CD4-positive, alpha-beta T cell treated with Interleukin-4 for 1 hour (primary cell): ENCODE results near the gene OR4Q2.
"Not testable (repeated sequence)": the region's sequence is repeated elsewhere in the genome, so short reads cannot be mapped to it uniquely, and the experiment has no call there.

ENCODE experiments used
- DNase-seq, 2 donors: peaks; one replicate each; pipeline ENCODE4 v3.0.0-alpha.2; 2020 to 2022

The OR4Q2 gene

GRCh38 chr14:20001863-20002262, at the start of gene OR4Q2:
TSS of gene OR4Q2 (plus strand) at chr14:20002163.
- DNase-seq: no peak

GRCh38 chr14:19969735-19970134, 32.2 kb upstream of the OR4Q2 start:
- DNase-seq: not testable (repeated sequence)

GRCh38 chr14:19974844-19975243, 27.1 kb upstream of the OR4Q2 start:
- DNase-seq: peak in 1 of 2 donors; percentile 67

DNA sequence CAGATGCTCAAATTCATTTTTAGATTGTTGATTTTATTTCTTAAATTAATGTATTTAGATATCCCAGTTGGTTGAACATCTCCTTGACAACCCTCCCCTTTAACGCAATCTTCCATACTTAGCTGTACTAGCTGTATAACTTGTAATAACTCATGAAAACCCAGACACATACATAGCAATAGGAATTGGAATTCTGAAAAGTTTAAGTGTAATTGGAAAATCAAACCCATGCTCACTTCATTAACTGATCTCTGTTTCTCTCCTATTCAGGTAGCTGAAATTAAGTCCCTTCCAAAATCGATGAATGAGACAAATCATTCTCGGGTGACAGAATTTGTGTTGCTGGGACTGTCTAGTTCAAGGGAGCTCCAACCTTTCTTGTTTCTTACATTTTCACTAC, 26.7 kb upstream of the OR4Q2 start, which contains the start of gene OR4K15:
Gene OR4K15 (plus strand): TSS at position 301 of the 400 bp plus-strand sequence. CDS start 0 bp downstream, at position 301.
- DNase-seq: no peak

GRCh38 chr14:19993438-19993837, 8.5 kb upstream of the OR4Q2 start:
- no peak for DNase-seq

DNA sequence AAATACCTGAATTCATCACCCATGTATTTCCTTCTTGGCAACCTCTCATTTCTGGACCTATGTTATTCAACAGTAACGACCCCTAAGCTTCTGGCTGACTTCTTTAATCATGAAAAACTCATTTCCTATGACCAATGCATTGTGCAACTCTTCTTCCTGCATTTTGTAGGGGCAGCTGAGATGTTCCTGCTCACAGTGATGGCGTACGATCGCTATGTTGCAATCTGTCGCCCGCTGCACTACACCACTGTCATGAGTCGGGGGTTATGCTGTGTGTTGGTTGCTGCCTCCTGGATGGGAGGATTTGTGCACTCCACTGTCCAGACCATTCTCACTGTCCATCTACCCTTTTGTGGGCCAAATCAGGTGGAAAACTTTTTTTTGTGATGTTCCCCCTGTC, 356 bp downstream of the OR4Q2 start:
- peak in 1 of 2 donors; percentile 17 for DNase-seq

- DNase-seq: no peak
Measured at GRCh38 chr14:20008156-20008555, 6.2 kb downstream of the OR4Q2 start.

GRCh38 chr14:20019257-20019865, 17.4 kb downstream of the OR4Q2 start, which contains the start of gene OR4K14:
TSS of gene OR4K14 (minus strand) at chr14:20019307. CDS start at chr14:20015193, 4,114 bp downstream.
- no peak for DNase-seq

GRCh38 chr14:20031058-20031457, 29.1 kb downstream of the OR4Q2 start:
- no peak for DNase-seq

DNA sequence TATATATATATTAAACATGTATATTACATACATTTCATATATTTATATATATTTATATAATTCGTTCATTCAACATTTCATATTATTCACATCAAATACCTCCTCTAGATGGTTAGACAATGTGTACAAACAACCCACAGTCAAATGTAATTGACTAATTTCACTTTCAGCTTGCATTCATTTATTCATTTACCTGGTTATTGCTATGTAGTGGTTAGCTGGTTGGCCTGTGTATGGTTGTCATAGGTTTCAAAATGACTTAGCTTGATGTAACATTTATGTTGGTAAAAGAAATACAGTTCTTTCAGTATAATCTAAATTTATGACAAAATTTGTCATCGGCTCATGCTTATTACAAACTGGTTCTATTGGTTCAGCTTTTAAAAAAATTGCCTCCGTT, 33.5 kb downstream of the OR4Q2 start:
- DNase-seq: no peak

GRCh38 chr14:20035938-20036337, 34.0 kb downstream of the OR4Q2 start, which contains the start of gene OR4K13:
TSS of gene OR4K13 (minus strand) at chr14:20036038. CDS start at chr14:20034758, 1,280 bp downstream.
- DNase-seq: no peak

DNA sequence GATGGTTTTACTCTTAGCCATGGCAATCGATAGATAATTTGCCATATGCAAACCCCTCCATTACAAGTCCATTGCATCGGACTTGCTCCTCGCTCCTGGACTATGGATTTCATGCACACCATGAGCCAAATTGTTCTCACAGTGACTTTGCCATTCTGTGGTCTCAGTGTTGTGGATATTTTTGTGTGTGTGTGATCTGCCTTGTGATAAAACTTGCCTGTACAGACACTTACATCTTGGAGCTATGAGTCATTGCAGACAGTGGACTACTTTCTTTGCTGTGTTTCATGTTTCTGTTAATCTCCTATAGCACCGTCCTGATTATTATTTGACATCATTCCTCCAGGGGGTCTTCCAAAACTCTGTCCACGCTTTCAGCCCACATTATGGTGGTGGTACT, 42.3 kb downstream of the OR4Q2 start:
- no peak for DNase-seq

- no peak for DNase-seq
Measured at GRCh38 chr14:20048202-20048601, 46.2 kb downstream of the OR4Q2 start.
